ENCODE measurements around the gene MME.
"Not testable (repeated sequence)": the region's sequence is repeated elsewhere in the genome, so short reads cannot be mapped to it uniquely, and the experiment has no call there.

The MME gene

GRCh38 chr3:155210736-155211135 lies 130.6 kb downstream of the MME start:
- Histone ChIP-seq H3K79me2 (ENCODE audit: control insufficient read depth, insufficient read depth, low read length, unreplicated experiment) (no peaks in the 10 kb centered on the region), H3K27me3 (ENCODE audit: insufficient read depth, low read length) (no peaks in the 10 kb centered on the region), H3K36me3 (ENCODE audit: insufficient read depth, low read length) (no peaks in the 10 kb centered on the region), H2AFZ (ENCODE audit: low read length, unreplicated experiment) (no peak overlapping the region), H3K4me1 (ENCODE audit: control insufficient read depth, insufficient read depth, low read length, unreplicated experiment) (no peaks in the 10 kb centered on the region), H3K4me3 (ENCODE audit: low read depth, low read length) (no peak overlapping the region), H3K27ac (ENCODE audit: low read depth, low read length) (no peak overlapping the region)

GRCh38 chr3:155211266-155211665 lies 131.1 kb downstream of the MME start:
- Histone ChIP-seq H3K36me3 (ENCODE audit: insufficient read depth, low read length) (no peaks in the 10 kb centered on the region), H3K27me3 (ENCODE audit: insufficient read depth, low read length) (no peaks in the 10 kb centered on the region), H3K79me2 (ENCODE audit: control insufficient read depth, insufficient read depth, low read length, unreplicated experiment) (no peaks in the 10 kb centered on the region), H3K27ac (ENCODE audit: low read depth, low read length) (no peak overlapping the region), H3K4me3 (ENCODE audit: low read depth, low read length) (no peak overlapping the region), H3K4me1 (ENCODE audit: control insufficient read depth, insufficient read depth, low read length, unreplicated experiment) (no peaks in the 10 kb centered on the region), H2AFZ (ENCODE audit: low read length, unreplicated experiment) (no peak overlapping the region)

GRCh38 chr3:155211940-155212339 lies 131.8 kb downstream of the MME start:
- Histone ChIP-seq H3K27ac (ENCODE audit: low read depth, low read length) (no peak overlapping the region), H3K36me3 (ENCODE audit: insufficient read depth, low read length) (no peaks in the 10 kb centered on the region), H3K4me1 (ENCODE audit: control insufficient read depth, insufficient read depth, low read length, unreplicated experiment) (no peaks in the 10 kb centered on the region), H3K79me2 (ENCODE audit: control insufficient read depth, insufficient read depth, low read length, unreplicated experiment) (no peaks in the 10 kb centered on the region), H3K27me3 (ENCODE audit: insufficient read depth, low read length) (no peaks in the 10 kb centered on the region), H3K4me3 (ENCODE audit: low read depth, low read length) (no peak overlapping the region), H2AFZ (ENCODE audit: low read length, unreplicated experiment) (no peak overlapping the region)

GRCh38 chr3:155216007-155216406 lies 135.9 kb downstream of the MME start:
- H2AFZ ChIP-seq (ENCODE audit: low read length, unreplicated experiment); H3K79me2 ChIP-seq (ENCODE audit: control insufficient read depth, insufficient read depth, low read length, unreplicated experiment); H3K4me3 ChIP-seq (ENCODE audit: low read depth, low read length); H3K36me3 ChIP-seq (ENCODE audit: insufficient read depth, low read length); H3K27ac ChIP-seq (ENCODE audit: low read depth, low read length); H3K27me3 ChIP-seq (ENCODE audit: insufficient read depth, low read length): not testable (repeated sequence)
- peaks cover 14% of the 10 kb centered on the region for H3K4me1 ChIP-seq (ENCODE audit: control insufficient read depth, insufficient read depth, low read length, unreplicated experiment)

GRCh38 chr3:155217591-155217990 lies 137.5 kb downstream of the MME start:
- Histone ChIP-seq H3K36me3 (ENCODE audit: insufficient read depth, low read length) (no peaks in the 10 kb centered on the region), H3K4me1 (ENCODE audit: control insufficient read depth, insufficient read depth, low read length, unreplicated experiment) (peaks cover 14% of the 10 kb centered on the region), H2AFZ (ENCODE audit: low read length, unreplicated experiment) (no peak overlapping the region), H3K27me3 (ENCODE audit: insufficient read depth, low read length) (no peaks in the 10 kb centered on the region), H3K79me2 (ENCODE audit: control insufficient read depth, insufficient read depth, low read length, unreplicated experiment) (no peaks in the 10 kb centered on the region), H3K27ac (ENCODE audit: low read depth, low read length) (peak overlapping the region; percentile 50), H3K4me3 (ENCODE audit: low read depth, low read length) (no peak overlapping the region)

- H3K4me3 ChIP-seq (ENCODE audit: low read depth, low read length), result no peak overlapping the region
- no peaks in the 10 kb centered on the region for H3K79me2 ChIP-seq (ENCODE audit: control insufficient read depth, insufficient read depth, low read length, unreplicated experiment)
- no peaks in the 10 kb centered on the region for H3K36me3 ChIP-seq (ENCODE audit: insufficient read depth, low read length)
- no peak overlapping the region for H2AFZ ChIP-seq (ENCODE audit: low read length, unreplicated experiment)
- peak overlapping the region; percentile 50; the same call in 1 of the 2 replicates for H3K27ac ChIP-seq (ENCODE audit: low read depth, low read length)
- H3K4me1 ChIP-seq (ENCODE audit: control insufficient read depth, insufficient read depth, low read length, unreplicated experiment), result peaks cover 14% of the 10 kb centered on the region
- H3K27me3 ChIP-seq (ENCODE audit: insufficient read depth, low read length), result no peaks in the 10 kb centered on the region
These were observed 138.3 kb downstream of the MME start for GRCh38 chr3:155218462-155218861.

- H3K79me2 ChIP-seq (ENCODE audit: control insufficient read depth, insufficient read depth, low read length, unreplicated experiment), result no peaks in the 10 kb centered on the region
- peaks cover 14% of the 10 kb centered on the region for H3K4me1 ChIP-seq (ENCODE audit: control insufficient read depth, insufficient read depth, low read length, unreplicated experiment)
- no peak overlapping the region for H3K27ac ChIP-seq (ENCODE audit: low read depth, low read length)
- no peaks in the 10 kb centered on the region for H3K27me3 ChIP-seq (ENCODE audit: insufficient read depth, low read length)
- no peak overlapping the region for H3K4me3 ChIP-seq (ENCODE audit: low read depth, low read length)
- H3K36me3 ChIP-seq (ENCODE audit: insufficient read depth, low read length), result no peaks in the 10 kb centered on the region
- H2AFZ ChIP-seq (ENCODE audit: low read length, unreplicated experiment), result no peak overlapping the region
These were observed 139.0 kb downstream of the MME start for GRCh38 chr3:155219106-155219505.

GRCh38 chr3:155225417-155225816 lies 145.3 kb downstream of the MME start:
- no peak overlapping the region for H3K27ac ChIP-seq (ENCODE audit: low read depth, low read length)
- H3K36me3 ChIP-seq (ENCODE audit: insufficient read depth, low read length), result no peaks in the 10 kb centered on the region
- no peaks in the 10 kb centered on the region for H3K27me3 ChIP-seq (ENCODE audit: insufficient read depth, low read length)
- H3K4me1 ChIP-seq (ENCODE audit: control insufficient read depth, insufficient read depth, low read length, unreplicated experiment), result peaks cover 7% of the 10 kb centered on the region
- no peaks in the 10 kb centered on the region for H3K79me2 ChIP-seq (ENCODE audit: control insufficient read depth, insufficient read depth, low read length, unreplicated experiment)
- H3K4me3 ChIP-seq (ENCODE audit: low read depth, low read length), result no peak overlapping the region
- no peak overlapping the region for H2AFZ ChIP-seq (ENCODE audit: low read length, unreplicated experiment)

GRCh38 chr3:155227141-155227540 lies 147.0 kb downstream of the MME start:
- H3K79me2 ChIP-seq (ENCODE audit: control insufficient read depth, insufficient read depth, low read length, unreplicated experiment), result no peaks in the 10 kb centered on the region
- no peak overlapping the region for H2AFZ ChIP-seq (ENCODE audit: low read length, unreplicated experiment)
- H3K27ac ChIP-seq (ENCODE audit: low read depth, low read length), result no peak overlapping the region
- H3K36me3 ChIP-seq (ENCODE audit: insufficient read depth, low read length), result no peaks in the 10 kb centered on the region
- no peak overlapping the region for H3K4me3 ChIP-seq (ENCODE audit: low read depth, low read length)
- H3K27me3 ChIP-seq (ENCODE audit: insufficient read depth, low read length), result no peaks in the 10 kb centered on the region
- peaks cover 17% of the 10 kb centered on the region for H3K4me1 ChIP-seq (ENCODE audit: control insufficient read depth, insufficient read depth, low read length, unreplicated experiment)

GRCh38 chr3:155228676-155229075 lies 148.6 kb downstream of the MME start:
- no peaks in the 10 kb centered on the region for H3K79me2 ChIP-seq (ENCODE audit: control insufficient read depth, insufficient read depth, low read length, unreplicated experiment)
- H3K27ac ChIP-seq (ENCODE audit: low read depth, low read length), result no peak overlapping the region
- no peaks in the 10 kb centered on the region for H3K36me3 ChIP-seq (ENCODE audit: insufficient read depth, low read length)
- H3K4me1 ChIP-seq (ENCODE audit: control insufficient read depth, insufficient read depth, low read length, unreplicated experiment), result peaks cover 32% of the 10 kb centered on the region
- H3K27me3 ChIP-seq (ENCODE audit: insufficient read depth, low read length), result no peaks in the 10 kb centered on the region
- no peak overlapping the region for H2AFZ ChIP-seq (ENCODE audit: low read length, unreplicated experiment)
- H3K4me3 ChIP-seq (ENCODE audit: low read depth, low read length), result no peak overlapping the region

GRCh38 chr3:155229086-155229485 lies 149.0 kb downstream of the MME start:
- H3K27ac ChIP-seq (ENCODE audit: low read depth, low read length), result no peak overlapping the region
- no peaks in the 10 kb centered on the region for H3K36me3 ChIP-seq (ENCODE audit: insufficient read depth, low read length)
- no peak overlapping the region for H3K4me3 ChIP-seq (ENCODE audit: low read depth, low read length)
- peaks cover 36% of the 10 kb centered on the region for H3K4me1 ChIP-seq (ENCODE audit: control insufficient read depth, insufficient read depth, low read length, unreplicated experiment)
- no peak overlapping the region for H2AFZ ChIP-seq (ENCODE audit: low read length, unreplicated experiment)
- H3K27me3 ChIP-seq (ENCODE audit: insufficient read depth, low read length), result no peaks in the 10 kb centered on the region
- no peaks in the 10 kb centered on the region for H3K79me2 ChIP-seq (ENCODE audit: control insufficient read depth, insufficient read depth, low read length, unreplicated experiment)

All from ACC112 (cell line).